HG03342 (cell line): ENCODE data around the gene VPS13D.
"Not testable (repeated sequence)": the region's sequence is repeated elsewhere in the genome, so short reads cannot be mapped to it uniquely, and the experiment has no call there.

Experiments used
- ATAC-seq: cut with Tn5 transposase; IDR thresholded peaks from one replicate; pipeline ENCODE4 v1.9.1; 2021; ENCODE audit warnings: mild to moderate bottlenecking, moderate library complexity; ENCODE audit not compliant: unreplicated experiment

The VPS13D gene

DNA sequence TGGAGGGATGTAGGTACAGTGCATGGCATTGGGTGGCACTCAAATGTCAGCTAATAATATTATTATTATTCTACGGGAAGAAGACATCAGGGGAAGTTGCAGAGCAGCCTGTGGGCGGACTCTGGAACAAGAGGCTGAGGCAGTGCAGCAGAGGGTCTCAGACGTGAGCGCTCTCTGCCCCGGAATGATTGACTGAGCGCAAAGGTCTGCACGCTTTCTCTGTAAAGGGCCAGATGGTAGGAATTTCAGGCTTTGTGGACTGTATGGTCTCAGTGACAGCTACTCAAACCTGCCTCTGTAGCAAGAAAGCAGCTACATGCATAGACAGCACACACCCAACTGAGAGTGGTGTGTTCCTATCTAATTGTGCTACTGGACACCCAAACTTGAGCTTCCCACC is 29.6 kb upstream of the VPS13D start:
- no peak for ATAC-seq

DNA sequence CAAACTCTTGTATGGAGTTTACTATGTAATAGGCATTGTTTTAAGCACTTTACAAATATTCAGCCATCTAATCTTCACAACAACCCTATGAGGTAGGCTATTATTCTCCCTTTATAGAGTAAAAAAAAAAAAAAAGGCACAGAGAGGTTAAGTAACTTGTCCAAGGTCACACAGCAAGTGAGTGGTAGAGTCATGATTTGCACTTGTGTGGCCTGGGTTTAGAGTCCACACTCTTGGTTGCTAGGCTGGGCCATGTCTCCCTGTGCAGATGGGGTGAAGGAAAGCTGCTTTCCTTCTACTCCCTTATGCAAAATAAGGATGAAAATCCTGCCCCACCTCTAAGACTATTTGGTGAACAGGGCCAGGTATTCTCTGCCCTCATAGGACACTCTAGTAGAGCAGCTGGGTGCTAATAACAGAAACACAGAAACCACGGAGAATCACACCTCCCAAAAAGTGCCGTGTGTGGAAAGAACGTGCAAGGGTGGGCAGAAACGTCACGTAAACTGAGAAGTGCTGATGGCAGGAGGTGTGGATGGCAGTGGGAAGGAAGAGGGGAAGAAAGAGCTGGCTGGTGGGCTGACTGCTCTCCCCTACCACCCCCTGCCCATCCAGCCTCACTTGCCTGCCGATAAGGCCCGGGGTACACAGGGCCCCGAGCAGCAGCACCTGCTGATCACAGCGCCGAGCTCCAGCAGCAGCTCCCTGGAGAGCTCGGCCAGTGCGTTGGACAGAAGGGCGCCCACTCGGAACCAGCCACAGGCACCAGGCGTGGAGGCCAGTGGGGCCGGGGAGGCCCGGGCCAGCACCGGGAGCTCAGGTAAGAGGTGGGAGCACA is 28.3 kb upstream of the VPS13D start:
- ATAC-seq: no peak

DNA sequence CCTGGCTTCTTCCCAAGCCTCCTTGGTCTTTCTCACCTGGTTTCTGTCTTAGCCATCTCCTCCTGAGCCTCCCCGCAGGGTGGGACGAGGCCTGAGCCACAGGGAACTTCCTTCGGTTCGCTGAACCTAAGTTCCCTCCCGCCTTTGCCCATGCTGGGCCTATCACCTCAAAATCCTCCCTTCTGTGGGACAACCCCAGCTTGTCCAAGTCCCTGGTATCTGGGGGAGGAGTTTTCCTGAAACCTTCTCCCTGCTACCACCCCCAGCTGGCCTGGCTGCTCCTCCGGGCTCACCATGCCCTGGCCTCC is 27.7 kb upstream of the VPS13D start:
- ATAC-seq: no peak

DNA sequence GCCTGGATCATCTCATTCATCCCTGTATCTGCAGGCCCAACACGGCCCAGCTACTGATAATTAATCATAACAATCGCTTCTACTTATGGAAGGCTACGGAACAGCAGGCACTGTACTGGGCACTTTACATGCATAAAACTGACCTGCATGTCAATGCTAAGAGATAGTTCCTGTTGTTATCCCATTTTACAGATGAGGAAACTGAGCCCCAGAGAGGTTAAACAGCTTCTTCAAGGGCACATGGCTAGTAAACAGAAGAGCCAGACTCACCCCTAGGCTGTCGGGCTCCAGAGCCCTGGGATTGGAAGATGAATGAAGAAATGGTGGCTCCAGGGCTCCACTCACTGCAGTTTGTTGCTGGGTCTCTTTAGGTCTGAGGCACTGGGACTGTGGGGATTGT is 27.3 kb upstream of the VPS13D start:
- ATAC-seq: no peak

DNA sequence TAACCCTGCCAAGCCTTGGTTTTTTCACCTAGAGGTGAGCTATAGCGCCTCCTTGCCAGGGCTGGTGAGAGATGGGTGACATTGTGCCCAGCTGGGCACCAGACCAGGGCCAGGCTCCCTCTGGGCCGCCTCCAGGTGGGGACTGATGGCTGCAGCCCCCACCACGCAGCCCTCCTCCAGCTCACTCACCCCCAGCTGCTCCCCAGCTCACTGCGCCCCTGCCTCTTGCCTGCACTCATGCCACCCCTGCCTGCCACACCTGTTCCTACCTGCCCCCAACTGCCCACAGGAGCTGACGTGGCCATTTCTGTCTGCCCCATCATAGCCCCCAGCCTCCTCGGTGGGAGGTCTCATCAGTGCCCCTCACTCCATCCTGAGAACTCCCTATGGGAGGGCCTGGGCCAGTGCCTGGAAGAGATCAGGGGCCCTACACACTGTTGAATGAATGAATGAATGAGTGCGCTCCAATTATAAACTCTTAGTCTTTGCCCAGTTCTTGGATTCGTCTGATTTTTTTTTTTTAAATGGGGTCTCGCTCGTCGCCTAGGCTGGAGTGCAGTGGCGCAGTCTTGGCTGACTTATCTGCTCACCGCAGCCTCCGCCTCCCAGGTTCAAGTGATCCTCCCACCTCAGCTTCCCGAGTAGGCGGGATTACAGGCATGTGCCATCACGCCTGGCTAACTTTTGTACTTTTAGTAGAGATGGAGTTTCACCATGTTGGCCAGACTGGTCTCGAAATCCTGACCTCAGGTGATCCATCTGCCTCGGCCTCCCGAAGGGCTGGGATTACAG is 26.4 kb upstream of the VPS13D start:
- ATAC-seq: no peak

DNA sequence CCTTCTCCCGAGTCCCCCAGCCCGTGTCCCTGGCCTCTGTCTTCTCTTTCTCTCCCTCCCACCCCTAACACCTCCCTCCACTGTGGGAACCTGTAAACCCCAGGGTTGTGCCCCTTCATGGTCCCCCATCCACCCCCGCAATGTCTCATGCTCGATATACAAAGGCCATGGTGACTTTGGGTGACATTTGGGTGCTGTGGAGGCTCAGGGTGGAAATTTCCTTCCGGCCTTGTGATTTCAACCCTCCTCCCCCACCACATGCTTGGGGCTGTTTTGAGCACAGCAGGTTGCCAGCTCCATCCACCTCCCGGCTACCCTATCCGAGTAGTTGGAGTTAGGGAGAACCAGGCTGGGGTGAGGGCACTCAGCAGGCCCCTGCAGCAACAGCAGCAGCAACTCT is 25.7 kb upstream of the VPS13D start:
- no peak for ATAC-seq

DNA sequence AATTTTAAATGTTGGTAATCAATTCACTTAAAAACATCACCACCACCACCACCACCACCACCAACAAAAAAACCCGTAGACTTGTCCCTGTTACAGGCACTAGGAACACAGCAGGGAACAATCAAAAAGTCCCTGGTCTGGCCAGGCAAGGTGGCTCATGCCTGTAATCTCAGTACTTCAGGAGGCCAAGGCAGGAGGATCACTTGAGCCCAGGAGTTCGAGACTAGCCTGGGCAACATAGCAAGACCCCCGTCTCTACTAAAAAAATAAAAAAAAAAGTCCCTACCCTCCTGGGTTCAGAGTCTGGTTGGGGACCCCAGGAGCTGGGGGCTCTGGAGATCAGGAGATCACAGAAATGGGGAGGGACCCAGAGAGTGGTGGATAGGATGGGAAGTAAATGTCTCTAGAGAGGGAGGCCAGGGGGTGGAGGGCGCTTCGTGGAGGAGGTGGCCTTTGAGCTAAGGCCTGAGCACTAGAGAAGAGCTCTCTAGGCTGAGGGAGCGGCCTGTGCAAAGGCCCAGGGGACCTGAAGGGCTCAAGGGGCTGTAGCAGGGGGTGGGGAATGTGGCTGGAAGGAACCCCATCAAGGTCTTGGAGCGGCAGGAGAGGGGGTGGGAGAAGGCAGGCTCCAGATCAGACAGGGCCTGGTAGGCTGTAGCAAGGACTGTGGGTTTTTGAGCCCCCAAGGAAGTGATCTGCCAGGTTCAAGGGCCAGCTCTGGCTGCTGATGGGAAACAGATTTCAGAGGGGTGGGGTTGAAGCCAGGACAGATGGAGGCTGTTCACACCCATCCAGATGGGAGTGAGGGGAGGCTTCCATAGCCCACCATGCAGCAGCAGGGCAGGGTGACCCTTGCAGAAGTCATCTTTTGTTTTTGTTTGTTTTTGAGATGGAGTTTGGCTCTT is 24.8 kb upstream of the VPS13D start:
- no peak for ATAC-seq

DNA sequence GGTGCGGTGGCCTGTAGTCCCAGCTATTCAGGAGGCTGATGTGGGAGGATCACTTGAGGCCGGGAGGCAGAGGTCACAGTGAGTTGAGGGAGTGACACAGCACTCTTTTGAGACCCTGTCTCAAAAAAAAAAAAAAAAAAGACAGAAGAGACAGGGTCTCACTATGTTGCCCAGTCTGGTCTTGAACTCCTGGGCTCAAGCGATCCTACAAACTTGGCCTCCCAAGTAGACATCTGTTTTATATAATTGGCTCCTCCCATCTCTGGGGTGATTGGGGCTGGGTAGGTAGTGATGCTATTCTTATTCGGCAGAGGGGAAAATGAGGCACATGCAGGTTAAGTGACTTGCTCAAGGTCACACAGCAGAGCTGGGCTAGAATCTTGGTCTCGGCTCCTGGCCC is 23.6 kb upstream of the VPS13D start:
- ATAC-seq: no peak

DNA sequence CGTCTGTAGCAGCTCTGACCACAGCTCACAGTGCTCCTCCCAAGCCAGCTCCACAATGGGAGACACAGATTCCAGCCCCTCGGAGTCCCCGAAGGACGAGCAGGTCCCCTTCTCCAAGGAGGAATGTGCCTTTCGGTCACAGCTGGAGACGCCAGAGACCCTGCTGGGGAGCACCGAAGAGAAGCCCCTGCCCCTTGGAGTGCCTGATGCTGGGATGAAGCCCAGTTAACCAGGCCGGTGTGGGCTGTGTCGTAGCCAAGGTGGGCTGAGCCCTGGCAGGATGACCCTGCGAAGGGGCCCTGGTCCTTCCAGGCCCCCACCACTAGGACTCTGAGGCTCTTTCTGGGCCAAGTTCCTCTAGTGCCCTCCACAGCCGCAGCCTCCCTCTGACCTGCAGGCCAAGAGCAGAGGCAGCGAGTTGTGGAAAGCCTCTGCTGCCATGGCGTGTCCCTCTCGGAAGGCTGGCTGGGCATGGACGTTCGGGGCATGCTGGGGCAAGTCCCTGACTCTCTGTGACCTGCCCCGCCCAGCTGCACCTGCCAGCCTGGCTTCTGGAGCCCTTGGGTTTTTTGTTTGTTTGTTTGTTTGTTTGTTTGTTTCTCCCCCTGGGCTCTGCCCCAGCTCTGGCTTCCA is 22.9 kb upstream of the VPS13D start:
- no peak for ATAC-seq

DNA sequence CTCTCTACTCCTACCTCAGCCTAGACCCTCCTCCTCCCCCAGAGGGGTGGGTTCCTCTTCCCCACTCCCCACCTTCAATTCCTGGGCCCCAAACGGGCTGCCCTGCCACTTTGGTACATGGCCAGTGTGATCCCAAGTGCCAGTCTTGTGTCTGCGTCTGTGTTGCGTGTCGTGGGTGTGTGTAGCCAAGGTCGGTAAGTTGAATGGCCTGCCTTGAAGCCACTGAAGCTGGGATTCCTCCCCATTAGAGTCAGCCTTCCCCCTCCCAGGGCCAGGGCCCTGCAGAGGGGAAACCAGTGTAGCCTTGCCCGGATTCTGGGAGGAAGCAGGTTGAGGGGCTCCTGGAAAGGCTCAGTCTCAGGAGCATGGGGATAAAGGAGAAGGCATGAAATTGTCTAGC is 21.6 kb upstream of the VPS13D start:
- ATAC-seq: no peak

DNA sequence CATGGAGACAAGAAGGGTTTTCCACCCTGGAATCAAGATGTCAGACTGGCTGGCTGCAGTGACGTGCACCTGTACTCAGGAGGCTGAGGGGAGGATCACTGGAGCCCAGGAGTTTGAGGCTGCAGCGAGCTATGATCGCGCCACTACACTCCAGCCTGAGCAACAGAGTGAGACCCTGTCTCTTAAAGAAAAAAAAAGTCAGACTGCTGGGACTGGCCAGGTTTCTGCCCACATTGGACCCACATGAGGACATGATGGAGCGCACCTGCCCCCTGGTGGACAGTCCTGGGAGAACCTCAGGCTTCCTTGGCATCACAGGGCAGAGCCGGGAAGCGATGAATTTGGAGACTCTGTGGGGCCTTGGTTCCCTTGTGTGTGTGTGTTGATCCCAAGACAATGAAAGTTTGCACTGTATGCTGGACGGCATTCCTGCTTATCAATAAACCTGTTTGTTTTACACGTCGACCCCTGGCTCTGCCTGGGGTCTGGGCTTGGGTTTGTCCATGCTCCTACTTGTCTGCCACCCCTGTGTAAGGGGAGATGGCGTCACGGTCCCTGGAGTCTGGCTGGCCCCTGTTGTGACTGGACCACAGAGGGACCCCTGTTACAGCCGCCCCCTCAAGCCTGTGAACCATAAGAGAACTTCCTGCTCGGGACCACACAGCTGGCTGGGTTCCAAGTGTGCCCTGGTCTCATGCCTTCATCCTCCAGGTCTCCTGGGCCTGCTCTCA is 20.9 kb upstream of the VPS13D start:
- no peak for ATAC-seq

DNA sequence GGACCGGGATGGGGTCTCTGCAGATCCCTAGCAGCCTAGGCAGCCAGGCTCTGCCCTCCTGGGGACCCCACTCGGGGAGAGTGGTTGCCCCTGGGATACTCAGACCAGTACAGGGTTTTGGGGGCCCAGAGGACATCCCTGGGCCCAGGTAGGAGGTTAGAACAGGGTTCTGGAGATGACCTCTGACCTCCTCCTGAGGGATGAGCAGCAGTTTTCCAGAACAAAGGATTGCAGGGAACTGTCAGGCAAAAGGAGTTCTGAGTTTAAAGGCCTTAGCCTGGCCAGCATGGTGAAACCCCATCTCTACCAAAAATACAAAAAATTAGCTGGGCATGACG is 20.4 kb upstream of the VPS13D start:
- ATAC-seq: no peak

DNA sequence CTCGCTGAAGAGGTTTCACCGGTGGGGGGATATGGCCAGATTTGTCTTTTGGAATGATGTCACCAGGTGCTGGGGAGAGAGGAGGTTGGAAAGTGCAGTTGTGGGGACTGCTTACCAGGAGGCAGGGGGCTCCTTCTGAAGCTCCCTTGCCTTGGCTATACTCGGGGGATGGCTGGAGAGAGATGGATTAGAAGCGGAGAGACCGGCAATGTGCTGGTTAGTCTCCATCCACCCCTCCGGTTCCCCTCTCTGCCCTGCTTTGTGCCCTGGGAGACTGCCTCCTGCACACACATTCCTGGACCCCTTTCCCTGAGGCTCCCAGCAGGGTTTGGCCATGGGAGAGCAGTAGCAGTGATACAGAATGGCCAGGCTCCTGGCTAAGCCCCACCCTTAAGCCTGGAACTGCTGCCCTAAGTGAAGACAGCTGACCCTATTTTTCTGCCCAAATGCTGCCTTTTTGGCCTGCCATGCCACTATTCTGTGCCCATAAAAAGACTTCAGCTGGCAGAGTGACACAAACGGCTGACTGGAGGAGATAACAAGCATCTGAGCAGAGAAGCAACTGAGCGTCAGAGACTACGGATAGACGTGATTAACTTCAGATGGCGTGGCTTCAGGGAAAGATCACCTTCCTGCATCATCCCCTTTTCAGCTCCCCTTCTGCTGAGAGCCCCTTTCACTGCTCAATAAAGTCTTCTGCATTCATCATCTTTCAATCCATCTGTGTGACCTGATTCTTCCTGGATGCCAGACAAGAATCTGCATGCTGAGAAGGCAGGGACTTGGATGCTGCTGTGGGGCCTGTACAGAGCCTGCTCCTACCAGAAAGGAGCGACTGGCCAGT is 14.5 kb upstream of the VPS13D start:
- no peak for ATAC-seq

DNA sequence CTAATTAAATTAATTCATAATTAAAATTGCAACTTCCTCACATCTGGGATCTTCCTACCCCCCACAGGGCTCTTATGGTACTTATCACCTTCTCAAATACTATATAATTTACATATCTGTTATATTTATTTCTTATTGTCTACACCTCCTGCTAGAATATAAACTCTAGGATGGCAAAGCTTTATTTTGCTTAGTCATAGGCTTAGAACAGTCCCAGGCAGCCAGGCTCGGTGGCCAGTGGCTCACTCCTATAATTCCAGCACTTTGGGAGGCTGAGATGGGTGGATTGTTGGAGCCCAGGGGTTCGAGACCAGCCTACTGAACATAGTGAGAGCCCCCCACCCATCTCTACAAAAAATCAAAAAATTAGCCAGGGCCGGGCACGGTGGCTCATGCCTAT is 10.0 kb upstream of the VPS13D start:
- ATAC-seq: no peak

DNA sequence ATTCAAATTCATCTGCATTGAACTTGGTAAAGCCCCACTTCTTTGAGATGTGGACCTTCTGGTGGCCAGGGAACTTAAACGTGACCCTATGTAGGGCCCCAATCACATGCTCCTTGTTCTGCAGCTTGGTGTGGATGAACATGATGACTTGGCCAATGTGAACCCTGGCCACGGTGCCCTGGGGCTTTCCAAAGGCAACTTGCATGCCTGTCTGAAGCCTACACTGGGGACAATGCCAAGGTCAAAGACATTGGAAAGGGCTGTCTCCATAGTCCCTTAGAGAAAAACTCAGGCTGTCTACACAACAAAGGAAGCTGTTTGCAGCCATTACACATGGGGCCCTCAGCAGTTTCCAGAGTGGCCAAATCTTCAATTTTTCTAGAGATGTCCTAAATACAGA is 8.9 kb upstream of the VPS13D start:
- no peak for ATAC-seq

DNA sequence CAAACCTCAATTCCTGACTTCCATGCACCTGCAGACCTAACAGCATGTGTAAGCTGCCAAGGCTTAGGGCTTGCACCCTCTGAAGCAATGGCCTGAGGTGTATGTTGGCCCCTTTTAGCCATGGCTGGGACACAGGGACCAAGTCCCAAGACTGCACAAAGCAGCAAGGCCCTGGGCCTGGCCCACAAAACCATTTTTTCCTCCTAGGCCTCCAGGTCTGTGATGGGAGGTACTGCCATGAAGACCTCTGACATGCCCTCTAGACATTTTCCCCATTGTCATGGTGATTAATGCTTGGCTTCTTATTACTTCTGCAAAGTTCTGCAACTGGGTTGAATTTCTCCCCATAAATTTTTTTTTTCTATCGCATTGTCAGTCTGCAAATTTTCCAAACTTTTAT is 7.1 kb upstream of the VPS13D start:
- ATAC-seq: not testable (repeated sequence)

DNA sequence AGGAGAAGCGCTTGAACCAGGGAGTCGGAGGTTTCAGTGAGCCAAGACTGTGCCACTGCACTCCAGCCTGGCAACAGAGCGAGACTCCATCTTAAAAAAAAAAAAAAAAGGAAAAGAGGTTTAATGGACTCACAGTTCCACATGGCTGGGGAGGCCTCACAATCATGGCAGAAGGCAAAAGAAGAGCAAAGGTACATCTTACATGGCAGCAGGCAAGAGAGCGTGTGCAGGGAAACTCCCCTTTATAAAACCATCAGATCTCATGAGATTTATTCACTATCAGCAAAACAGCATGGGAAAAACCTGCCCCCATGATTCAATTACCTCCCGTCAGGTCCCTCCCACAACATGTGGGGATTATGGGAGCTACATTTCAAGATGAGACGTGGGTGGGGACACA is 5.7 kb upstream of the VPS13D start:
- not testable (repeated sequence) for ATAC-seq

DNA sequence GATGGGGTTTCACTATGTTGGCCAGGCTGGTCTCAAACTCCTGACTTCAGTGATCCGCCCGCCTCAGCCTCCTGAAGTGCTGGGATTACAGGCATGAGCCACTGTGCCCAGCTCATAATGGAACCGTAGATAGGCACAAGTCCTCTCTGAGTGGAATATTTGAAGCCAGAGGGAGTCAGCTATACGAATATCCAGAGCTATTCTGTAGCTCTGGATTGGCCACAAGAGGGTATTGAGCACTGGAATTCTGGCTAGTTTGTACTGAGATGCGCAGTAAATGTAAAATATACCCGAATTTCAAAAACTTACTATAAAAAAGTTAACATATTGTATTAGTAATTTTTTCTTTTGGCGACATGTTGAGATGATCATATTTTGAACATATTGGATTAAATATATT is 851 bp upstream of the VPS13D start:
- ATAC-seq: no peak

DNA sequence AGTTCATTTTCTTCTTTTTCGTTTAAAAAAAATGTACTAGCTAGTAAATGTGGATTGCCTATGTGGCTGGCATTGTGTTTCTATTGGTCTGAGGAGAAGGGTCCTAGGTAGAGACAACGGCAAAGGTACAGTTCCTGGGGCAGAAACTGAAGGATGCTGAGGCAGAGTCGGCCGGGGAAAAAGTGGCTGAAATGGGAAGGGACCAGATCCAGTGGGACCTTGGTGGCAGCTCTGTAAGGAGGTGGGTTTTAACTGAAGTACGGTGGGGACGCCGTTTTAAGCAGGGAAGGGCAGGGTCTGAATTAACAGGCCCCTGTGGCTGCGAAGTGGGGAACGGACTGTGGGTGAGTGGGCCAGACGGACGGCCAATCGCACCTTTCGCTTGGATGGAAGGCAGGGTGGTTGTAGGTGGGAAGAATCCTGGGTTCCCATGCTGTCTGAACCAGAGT is 420 bp upstream of the VPS13D start:
- ATAC-seq: no peak
